ENCODE results near the gene HPCAL1. TPM values are rescaled to one million over a fixed set of nuclear protein-coding genes. Genes with fewer than 3 reads are reported as not detected.

The HPCAL1 gene
- total RNA-seq, 4 donors from 2014 or later = 26.4 to 45.7 (median 36.9) TPM

GRCh38 chr2:10348891-10349290 is 46.2 kb downstream of the HPCAL1 start:
- TF ChIP-seq POLR2A (IDR thresholded peaks at IDR 0.05) = no peak
- no peak for TF ChIP-seq CTCF (IDR thresholded peaks at IDR 0.05)
- intact Hi-C loops (cut with DNase I; ENCODE audit: low total_unique reads) = no loop called here
- 72 to 77% methylated on average over 7 of the region's 7 CpGs for WGBS, 2 donors
- DNase-seq (ENCODE audit: low spot score in 2 of 2) = no peak
- H3K4me3 ChIP-seq (ENCODE audit: low read depth, poor library complexity, severe bottlenecking) = no peak overlapping the region

- TF ChIP-seq POLR2A (IDR thresholded peaks at IDR 0.05) = no peak
- TF ChIP-seq CTCF (IDR thresholded peaks at IDR 0.05) = no peak
- 61 to 80% methylated on average over 5 of the region's 5 CpGs for WGBS, 2 donors
- intact Hi-C loops (cut with DNase I; ENCODE audit: low total_unique reads) = no loop called here
- DNase-seq (ENCODE audit: low spot score in 2 of 2) = no peak
- H3K4me3 ChIP-seq (ENCODE audit: low read depth, poor library complexity, severe bottlenecking) = no peak overlapping the region
These were observed 48.1 kb downstream of the HPCAL1 start for GRCh38 chr2:10350761-10351160.

GRCh38 chr2:10352361-10352760 is 49.7 kb downstream of the HPCAL1 start:
- WGBS, 2 donors = 63 to 69% methylated on average over 5 of the region's 5 CpGs
- intact Hi-C loops (cut with DNase I; ENCODE audit: low total_unique reads) = no loop called here
- peak overlapping the region; percentile 12 for H3K4me3 ChIP-seq (ENCODE audit: low read depth, poor library complexity, severe bottlenecking)
- no peak for DNase-seq (ENCODE audit: low spot score in 2 of 2)
- TF ChIP-seq CTCF (IDR thresholded peaks at IDR 0.05) (no peak), POLR2A (IDR thresholded peaks at IDR 0.05) (no peak)

GRCh38 chr2:10352972-10353371 is 50.3 kb downstream of the HPCAL1 start:
- DNase-seq (ENCODE audit: low spot score in 2 of 2) = no peak
- TF ChIP-seq POLR2A (IDR thresholded peaks at IDR 0.05) (no peak), CTCF (IDR thresholded peaks at IDR 0.05) (no peak)
- WGBS, 2 donors = 96 to 99% methylated on average over 7 of the region's 7 CpGs
- H3K4me3 ChIP-seq (ENCODE audit: low read depth, poor library complexity, severe bottlenecking) = no peak overlapping the region
- intact Hi-C loops (cut with DNase I; ENCODE audit: low total_unique reads) = no loop called here

GRCh38 chr2:10353931-10354330 is 51.2 kb downstream of the HPCAL1 start:
- intact Hi-C loops (cut with DNase I; ENCODE audit: low total_unique reads) = no loop called here
- no peak overlapping the region for H3K4me3 ChIP-seq (ENCODE audit: low read depth, poor library complexity, severe bottlenecking)
- DNase-seq (ENCODE audit: low spot score in 2 of 2) = no peak
- WGBS, 2 donors = 91 to 95% methylated on average over 9 of the region's 9 CpGs
- TF ChIP-seq POLR2A (IDR thresholded peaks at IDR 0.05) (no peak), CTCF (IDR thresholded peaks at IDR 0.05) (no peak)

- no peak overlapping the region for H3K4me3 ChIP-seq (ENCODE audit: low read depth, poor library complexity, severe bottlenecking)
- DNase-seq (ENCODE audit: low spot score in 2 of 2) = no peak
- WGBS, 2 donors = 96 to 97% methylated on average over 10 of the region's 10 CpGs
- intact Hi-C loops (cut with DNase I; ENCODE audit: low total_unique reads) = no loop called here
- TF ChIP-seq CTCF (IDR thresholded peaks at IDR 0.05) = no peak
- no peak for TF ChIP-seq POLR2A (IDR thresholded peaks at IDR 0.05)
These were observed 51.7 kb downstream of the HPCAL1 start for GRCh38 chr2:10354399-10354798.

Data from lower leg skin (tissue), 4 donors.